Transverse colon (tissue), 4 donors: ENCODE results near the gene SLC2A1.

Source experiments
- CTCF ChIP-seq, 5 experiments: fragments of 200-600 bp in 3 of 5; fragments of 450-650 bp in 2 of 5; sonication (generic) in 3 of 5; IDR thresholded peaks; 1 replicate in 2 of 5; 2 replicates in 3 of 5; pipeline ENCODE4 v1.5.1; 2016 to 2017; ENCODE audit warnings: antibody characterized with exemption in 5 of 5, inconsistent platforms in 3 of 5, mild to moderate bottlenecking in 2 of 5, moderate library complexity in 1 of 5
- EP300 ChIP-seq: sonication (generic); formaldehyde crosslinking; IDR thresholded peaks from one replicate; pipeline ENCODE4 v1.6.1; 2017; ENCODE audit warnings: antibody characterized with exemption, low read depth
- POLR2A ChIP-seq: fragments of 450-650 bp; IDR thresholded peaks from one replicate; pipeline ENCODE4 v1.6.1; 2016; ENCODE audit warnings: antibody characterized with exemption, mild to moderate bottlenecking, moderate library complexity
- POLR2AphosphoS5 ChIP-seq, 3 donors: sonication (generic); formaldehyde crosslinking; IDR thresholded peaks; one replicate each; pipeline ENCODE4 v1.6.1; 2016; ENCODE audit warnings: antibody characterized with exemption in 3 of 3

DNA sequence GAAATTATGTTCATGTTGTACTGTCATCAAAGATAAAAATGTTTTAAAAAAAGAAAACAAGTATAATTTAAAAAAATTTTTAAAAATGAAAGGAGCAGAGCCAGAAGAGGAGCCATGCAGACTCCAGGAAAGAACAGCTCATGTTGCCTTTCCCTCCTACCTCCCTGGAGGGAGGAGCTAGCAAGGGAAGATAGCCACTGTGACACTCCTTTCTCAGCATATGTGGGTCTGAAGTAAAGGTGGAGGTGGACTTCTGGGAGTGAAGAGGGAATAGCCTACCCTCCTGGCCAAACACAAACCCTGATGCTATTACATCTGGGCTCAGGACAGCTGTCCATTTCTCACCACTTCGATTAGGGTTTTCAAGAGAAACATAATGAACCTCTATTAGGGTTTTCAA is 54.2 kb downstream of the SLC2A1 start:
- TF ChIP-seq CTCF (IDR thresholded peaks at IDR 0.05) (no peak), POLR2A (no peak), POLR2AphosphoS5 (IDR thresholded peaks at IDR 0.05) (no peak), EP300 (no peak)
